Tibial nerve (tissue), 4 donors: ENCODE measurements around the gene TRIM61. TPM values are rescaled to one million over a fixed set of nuclear protein-coding genes. Genes with fewer than 3 reads are reported as not detected.
A peak's percentile ranks its signal among the peaks of the same experiment; 100 is the strongest.
"Not testable (repeated sequence)": the region's sequence is repeated elsewhere in the genome, so short reads cannot be mapped to it uniquely, and the experiment has no call there.

Experiments
- DNase-seq, 2 donors: peaks; one replicate each; pipeline ENCODE4 v3.0.0-alpha.2; 2019; ENCODE audit warnings: low spot score in 2 of 2
- H3K27ac ChIP-seq, 4 donors: fragments of 200-600 bp; sonication (generic) in 3 of 4; one replicate each; pipeline ENCODE4 v1.5.1; 2017 to 2019; ENCODE audit warnings: mild to moderate bottlenecking in 1 of 4
- H3K27me3 ChIP-seq, 2 donors: fragments of 200-600 bp; sonication (generic) in 1 of 2; one replicate each; pipeline versions ENCODE4 v1.5.1 to v1.6.0; 2017 to 2019
- H3K36me3 ChIP-seq, 3 donors: fragments of 200-600 bp; sonication (generic); one replicate each; pipeline ENCODE4 v1.5.1; 2018 to 2019
- H3K4me1 ChIP-seq, 4 donors: fragments of 200-600 bp; sonication (generic) in 3 of 4; one replicate each; pipeline ENCODE4 v1.5.1; 2017 to 2019
- H3K4me3 ChIP-seq, 4 donors: fragments of 200-600 bp; sonication (generic) in 3 of 4; one replicate each; pipeline ENCODE4 v1.5.1; 2017 to 2019; ENCODE audit warnings: mild to moderate bottlenecking in 1 of 4, moderate library complexity in 1 of 4
- H3K9me3 ChIP-seq, 4 donors: fragments of 200-600 bp; sonication (generic) in 3 of 4; one replicate each; pipeline ENCODE4 v1.5.1; 2017 to 2019
- EP300 ChIP-seq, 2 donors: sonication (generic); formaldehyde crosslinking; IDR thresholded peaks; one replicate each; pipeline ENCODE4 v1.6.1; 2017; ENCODE audit warnings: antibody characterized with exemption in 2 of 2, mild to moderate bottlenecking in 1 of 2
- POLR2A ChIP-seq, 2 donors: fragments of 450-650 bp; IDR thresholded peaks; one replicate each; pipeline ENCODE4 v1.6.1; 2017; ENCODE audit warnings: antibody characterized with exemption in 2 of 2, mild to moderate bottlenecking in 2 of 2, moderate library complexity in 2 of 2
- WGBS, 2 donors: methylation state at CpG; one replicate each; pipeline ENCODE4 v1.1.5; 2018; 5-methylcytosine and 5-hydroxymethylcytosine counted together
- total RNA-seq, 4 donors: library from RNA; depleted of rRNA; stranded (reverse); fragments of >200 nt; gene quantifications; one replicate each; pipeline ENCODE4 v1.1.0, GENCODE V29; 2016
- TF ChIP-seq, protein P1 (sequence below), 5 experiments: fragments of 200-600 bp in 3 of 5; fragments of 450-650 bp in 2 of 5; sonication (generic) in 3 of 5; IDR thresholded peaks; one replicate each; pipeline ENCODE4 v1.5.1; 2016 to 2019; ENCODE audit warnings: antibody characterized with exemption in 5 of 5, mild to moderate bottlenecking in 3 of 5, moderate library complexity in 2 of 5

TRIM61 gene
- total RNA-seq, 4 donors from 2014 or later: 1.0 TPM; not detected in 3

DNA sequence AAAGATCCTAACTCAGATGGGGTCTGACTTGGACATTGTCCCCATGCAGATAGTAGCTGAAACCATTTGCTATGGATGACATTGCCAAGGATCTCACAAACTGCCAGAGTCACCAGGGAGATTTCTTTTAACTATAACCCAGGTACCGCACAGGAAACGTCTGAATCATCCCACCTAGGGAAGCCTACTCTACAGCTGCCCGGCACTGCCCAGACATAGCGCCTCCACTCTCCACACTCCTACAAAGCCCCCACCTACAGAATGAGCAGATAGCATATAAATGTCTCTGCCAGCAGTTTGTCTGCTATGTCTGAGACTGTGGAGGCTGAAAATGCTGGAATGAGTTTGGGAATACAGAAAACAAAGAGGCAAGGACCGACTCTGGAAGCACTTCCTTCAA is 32.3 kb downstream of the TRIM61 start:
- Histone ChIP-seq H3K27me3 (no peaks in the 10 kb centered on the region), H3K4me1 (no peaks in the 10 kb centered on the region), H3K27ac (no peak overlapping the region), H3K4me3 (no peak overlapping the region), H3K36me3 (no peaks in the 10 kb centered on the region), H3K9me3 (no peaks in the 10 kb centered on the region)
- TF ChIP-seq POLR2A (IDR thresholded peaks at IDR 0.05) (no peak), EP300 (IDR thresholded peaks at IDR 0.05) (no peak)
- TF ChIP-seq, protein P1, sequence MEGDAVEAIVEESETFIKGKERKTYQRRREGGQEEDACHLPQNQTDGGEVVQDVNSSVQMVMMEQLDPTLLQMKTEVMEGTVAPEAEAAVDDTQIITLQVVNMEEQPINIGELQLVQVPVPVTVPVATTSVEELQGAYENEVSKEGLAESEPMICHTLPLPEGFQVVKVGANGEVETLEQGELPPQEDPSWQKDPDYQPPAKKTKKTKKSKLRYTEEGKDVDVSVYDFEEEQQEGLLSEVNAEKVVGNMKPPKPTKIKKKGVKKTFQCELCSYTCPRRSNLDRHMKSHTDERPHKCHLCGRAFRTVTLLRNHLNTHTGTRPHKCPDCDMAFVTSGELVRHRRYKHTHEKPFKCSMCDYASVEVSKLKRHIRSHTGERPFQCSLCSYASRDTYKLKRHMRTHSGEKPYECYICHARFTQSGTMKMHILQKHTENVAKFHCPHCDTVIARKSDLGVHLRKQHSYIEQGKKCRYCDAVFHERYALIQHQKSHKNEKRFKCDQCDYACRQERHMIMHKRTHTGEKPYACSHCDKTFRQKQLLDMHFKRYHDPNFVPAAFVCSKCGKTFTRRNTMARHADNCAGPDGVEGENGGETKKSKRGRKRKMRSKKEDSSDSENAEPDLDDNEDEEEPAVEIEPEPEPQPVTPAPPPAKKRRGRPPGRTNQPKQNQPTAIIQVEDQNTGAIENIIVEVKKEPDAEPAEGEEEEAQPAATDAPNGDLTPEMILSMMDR (IDR thresholded peaks at IDR 0.05): no peak
- 45 to 48% methylated on average over 5 of the region's 5 CpGs for WGBS, 2 donors
- no peak for DNase-seq

DNA sequence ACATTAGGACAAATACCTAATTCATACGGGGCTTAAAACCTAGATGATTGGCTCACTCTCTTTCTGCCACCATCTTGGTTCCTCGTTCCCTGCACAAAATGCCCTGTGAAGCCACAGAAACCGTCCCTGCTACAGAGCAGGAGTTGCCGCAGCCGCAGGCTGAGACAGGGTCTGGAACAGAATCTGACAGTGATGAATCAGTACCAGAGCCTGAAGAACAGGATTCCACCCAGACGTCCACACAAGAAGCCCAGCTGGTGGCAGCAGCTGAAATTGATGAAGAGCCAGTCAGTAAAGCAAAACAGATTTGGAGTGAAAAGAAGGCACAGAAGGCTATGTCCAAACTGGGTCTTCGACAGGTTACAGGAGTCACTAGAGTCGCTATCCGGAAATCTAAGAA is 34.3 kb downstream of the TRIM61 start:
- H3K4me3 ChIP-seq: no peak overlapping the region
- no peaks in the 10 kb centered on the region for H3K9me3 ChIP-seq
- DNase-seq: no peak
- H3K36me3 ChIP-seq: no peaks in the 10 kb centered on the region
- TF ChIP-seq, protein P1 (IDR thresholded peaks at IDR 0.05): no peak
- TF ChIP-seq EP300 (IDR thresholded peaks at IDR 0.05): no peak
- no peak for TF ChIP-seq POLR2A (IDR thresholded peaks at IDR 0.05)
- no peaks in the 10 kb centered on the region for H3K27me3 ChIP-seq
- 87 to 89% methylated on average over 9 of the region's 9 CpGs for WGBS, 2 donors
- H3K4me1 ChIP-seq: no peaks in the 10 kb centered on the region
- no peak overlapping the region for H3K27ac ChIP-seq

DNA sequence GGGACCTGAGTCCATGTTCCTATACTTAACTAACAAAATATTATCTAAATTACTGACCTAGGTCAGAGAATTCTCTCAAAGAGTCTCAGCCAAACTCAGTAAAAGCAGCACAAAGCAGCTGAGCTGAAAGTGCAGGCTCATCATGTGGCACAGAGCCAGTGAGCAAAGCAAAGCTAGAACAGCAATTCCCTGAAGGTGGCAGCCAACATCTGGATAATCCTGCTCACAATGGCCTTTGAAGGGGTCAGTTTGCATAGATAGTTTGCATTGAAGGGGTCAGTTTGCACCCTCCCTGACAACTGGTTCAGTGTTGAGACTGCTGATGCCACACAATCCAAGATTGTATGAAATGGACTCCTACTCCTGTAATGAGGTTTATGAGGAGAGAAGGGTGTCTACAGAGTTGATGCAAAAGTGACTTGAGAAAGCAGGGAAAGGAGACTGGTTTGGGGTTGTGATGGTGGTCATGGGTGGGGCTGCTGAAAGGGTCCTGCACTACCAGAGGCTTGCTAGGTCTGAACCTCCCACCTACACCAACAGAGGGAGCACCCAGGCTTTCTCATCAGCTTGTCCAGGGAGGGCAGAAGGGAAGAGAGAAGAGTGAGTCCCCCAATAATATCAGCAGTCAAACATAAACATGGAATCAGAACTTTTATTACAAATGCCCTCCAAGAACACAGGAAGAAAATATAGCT is 39.7 kb downstream of the TRIM61 start:
- Histone ChIP-seq H3K4me3 (no peak overlapping the region), H3K27ac (no peak overlapping the region), H3K36me3 (no peaks in the 10 kb centered on the region), H3K27me3 (no peaks in the 10 kb centered on the region), H3K4me1 (no peaks in the 10 kb centered on the region), H3K9me3 (no peaks in the 10 kb centered on the region)
- peak in 1 of 2 donors; percentile 29 for DNase-seq
- no peak for TF ChIP-seq POLR2A (IDR thresholded peaks at IDR 0.05)

DNA sequence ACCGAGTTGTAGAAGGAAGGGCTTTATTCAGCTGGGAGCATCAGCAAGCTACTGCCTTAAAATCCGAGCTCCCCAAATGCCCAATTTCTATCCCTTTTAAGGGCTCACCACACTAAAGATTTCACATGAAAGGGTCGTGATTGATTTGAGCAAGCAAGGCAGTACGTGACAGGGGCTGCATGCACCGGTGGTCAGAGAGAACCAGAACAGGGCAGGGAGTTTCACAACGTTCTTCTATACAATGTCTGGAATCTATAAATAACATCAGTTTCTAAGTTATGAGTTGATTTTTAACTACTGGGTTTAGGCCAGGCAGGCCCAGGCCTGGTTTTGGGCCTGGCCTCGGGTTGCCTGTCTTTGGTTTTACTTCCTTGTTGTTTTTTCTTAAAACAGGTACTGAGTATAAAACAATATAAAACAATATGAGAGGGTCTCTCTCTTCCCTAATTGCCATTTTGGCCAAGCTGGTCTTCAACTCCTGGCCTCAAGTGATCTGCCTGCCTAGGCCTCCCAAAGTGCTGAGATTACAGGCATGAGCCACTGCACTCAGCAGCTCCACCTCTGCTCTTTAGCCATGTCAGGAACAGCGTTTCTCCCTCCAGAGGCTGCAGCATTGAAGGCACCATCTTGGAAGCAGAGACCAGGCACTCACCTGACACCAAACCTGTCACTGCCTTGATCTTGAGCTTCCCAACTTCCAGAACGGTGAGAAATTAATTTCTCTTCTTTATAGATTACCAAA is 41.4 kb downstream of the TRIM61 start:
- H3K9me3 ChIP-seq, H3K4me3 ChIP-seq, H3K27me3 ChIP-seq, H3K27ac ChIP-seq, H3K36me3 ChIP-seq, H3K4me1 ChIP-seq, DNase-seq: not testable (repeated sequence)
- WGBS, 2 donors: 87% methylated on average over 9 of the region's 9 CpGs

DNA sequence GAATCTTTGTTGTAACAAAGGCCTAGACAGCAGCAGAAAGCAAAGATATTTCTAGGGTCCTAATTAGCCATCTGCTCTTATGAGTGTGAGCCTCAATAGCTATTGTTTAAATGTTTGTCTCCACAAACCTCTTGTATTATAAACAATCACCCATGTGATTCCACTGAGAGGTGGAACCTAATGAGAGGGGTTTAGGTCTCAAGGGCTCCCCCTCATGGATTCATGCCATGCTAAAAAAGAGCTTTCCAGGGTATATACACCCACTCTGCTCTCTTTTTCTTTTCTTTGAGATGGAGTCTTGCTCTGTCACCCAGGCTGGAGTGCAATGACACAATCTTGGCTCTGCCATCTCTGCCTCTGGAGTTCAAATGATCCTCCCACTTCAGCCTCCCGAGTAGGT is 42.1 kb downstream of the TRIM61 start:
- no peaks in the 10 kb centered on the region for H3K36me3 ChIP-seq
- 73 to 96% methylated on average over 1 of the region's 1 CpG for WGBS, 2 donors
- no peaks in the 10 kb centered on the region for H3K27me3 ChIP-seq
- TF ChIP-seq, protein P1 (IDR thresholded peaks at IDR 0.05): no peak
- TF ChIP-seq EP300 (IDR thresholded peaks at IDR 0.05) (no peak), POLR2A (IDR thresholded peaks at IDR 0.05) (no peak)
- H3K4me3 ChIP-seq: no peak overlapping the region
- H3K4me1 ChIP-seq: no peaks in the 10 kb centered on the region
- H3K27ac ChIP-seq: no peak overlapping the region
- no peak for DNase-seq
- no peaks in the 10 kb centered on the region for H3K9me3 ChIP-seq

DNA sequence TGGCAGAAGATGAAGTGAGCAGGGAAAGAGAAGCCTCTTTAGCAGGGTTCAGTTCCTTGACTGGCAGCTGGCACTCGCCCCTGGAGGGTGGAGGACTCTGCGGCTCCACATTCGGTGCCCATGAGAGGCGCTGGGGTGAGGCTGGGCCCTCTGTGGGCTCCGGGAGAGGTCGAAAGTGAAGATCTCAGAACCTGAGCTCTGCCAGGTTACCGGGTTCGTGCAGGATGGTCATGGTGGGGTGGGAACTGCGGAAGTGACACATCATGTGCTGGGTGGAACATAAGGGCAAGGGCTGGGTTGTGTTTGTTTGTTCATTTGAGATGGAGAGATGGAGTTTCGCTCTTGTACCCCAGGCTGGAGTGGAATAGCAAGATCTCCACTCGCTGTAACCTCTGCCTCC is 44.2 kb downstream of the TRIM61 start:
- no peaks in the 10 kb centered on the region for H3K9me3 ChIP-seq
- no peaks in the 10 kb centered on the region for H3K36me3 ChIP-seq
- H3K27me3 ChIP-seq: no peaks in the 10 kb centered on the region
- no peaks in the 10 kb centered on the region for H3K4me1 ChIP-seq
- no peak overlapping the region for H3K4me3 ChIP-seq
- TF ChIP-seq POLR2A (IDR thresholded peaks at IDR 0.05) (no peak), EP300 (IDR thresholded peaks at IDR 0.05) (no peak)
- no peak overlapping the region for H3K27ac ChIP-seq
- WGBS, 2 donors: 92 to 96% methylated on average over 11 of the region's 11 CpGs
- no peak for DNase-seq
